H1 (cell line): ENCODE measurements around the gene MYRF. TPM values are rescaled to one million over a fixed set of nuclear protein-coding genes. Genes with fewer than 3 reads are reported as not detected.

Experiments used
- BCL11A ChIP-seq, 2 experiments: IDR thresholded peaks; one replicate each; pipeline ENCODE4 v1.6.1; 2011; ENCODE audit warnings: low read depth in 2 of 2, low read length in 2 of 2, mild to moderate bottlenecking in 2 of 2
- EZH2 ChIP-seq: fragments of 200-600 bp; sonication (generic); IDR thresholded peaks from 2 replicates; pipeline ENCODE4 v1.7.1; 2012; ENCODE audit warnings: low read depth, mild to moderate bottlenecking, moderate library complexity, low read length, inconsistent platforms; ENCODE audit not compliant: severe bottlenecking
- HDAC2 ChIP-seq, 2 experiments: fragments of 300-600 bp in 1 of 2; sonication (generic) in 1 of 2; IDR thresholded peaks; 2 replicates each; pipeline ENCODE4 v1.6.1; 2011 to 2012; ENCODE audit warnings: low read depth in 2 of 2, low read length in 2 of 2, mild to moderate bottlenecking in 2 of 2, moderate library complexity in 2 of 2, borderline replicate concordance in 1 of 2, inconsistent platforms in 1 of 2
- KDM1A ChIP-seq: fragments of 200-600, 300-600 bp; sonication (generic); IDR thresholded peaks from 2 replicates; pipeline ENCODE4 v1.7.1; 2016; ENCODE audit warnings: mild to moderate bottlenecking, low read length, borderline replicate concordance
- MAFK ChIP-seq: IDR thresholded peaks from 2 replicates; pipeline ENCODE4 v1.6.1; 2012; ENCODE audit warnings: low read depth, mild to moderate bottlenecking, improper control_type of control experiment, low read length
- RNF2 ChIP-seq: fragments of 200-900, 300-1000 bp; sonication (generic); IDR thresholded peaks from 2 replicates; pipeline ENCODE4 v1.7.1; 2016; ENCODE audit warnings: borderline replicate concordance, low read depth, mild to moderate bottlenecking, antibody characterized with exemption, low read length; ENCODE audit not compliant: poor library complexity, severe bottlenecking; ENCODE audit errors: missing control alignments
- RXRA ChIP-seq: IDR thresholded peaks from 2 replicates; pipeline ENCODE4 v1.6.1; 2011; ENCODE audit warnings: low read depth, mild to moderate bottlenecking, low read length, moderate library complexity; ENCODE audit not compliant: insufficient read depth
- SAP30 ChIP-seq: fragments of 300-600 bp; sonication (generic); IDR thresholded peaks from 2 replicates; pipeline ENCODE4 v1.7.1; 2012; ENCODE audit warnings: low read length, moderate library complexity, mild to moderate bottlenecking, inconsistent platforms; ENCODE audit not compliant: insufficient read depth, insufficient replicate concordance
- SIRT6 ChIP-seq: IDR thresholded peaks from one replicate; pipeline ENCODE4 v1.7.1; 2012; ENCODE audit warnings: low read length, inconsistent platforms
- SP4 ChIP-seq: IDR thresholded peaks from 2 replicates; pipeline ENCODE4 v1.6.1; 2012; ENCODE audit warnings: low read length, inconsistent platforms
- TCF12 ChIP-seq: IDR thresholded peaks from 2 replicates; pipeline ENCODE4 v1.6.1; 2011; ENCODE audit warnings: low read depth, mild to moderate bottlenecking, low read length
- polyA plus RNA-seq, 7 experiments: library from polyadenylated mRNA; depleted of rRNA in 3 of 7; stranded (reverse) in 5 of 7; unstranded in 2 of 7; fragments of >200 nt in 5 of 7; fragments of 200-250 nt in 2 of 7; gene quantifications; 1 replicate in 5 of 7; 2 replicates in 1 of 7; 4 replicates in 1 of 7; pipeline versions ENCODE4 v1.2.1 to v1.2.3, GENCODE V29; 2011 to 2013; ENCODE audit warnings: missing spikeins in 2 of 7, mixed read lengths in 2 of 7
- total RNA-seq: library from RNA; stranded (reverse); fragmentation: NEBNext Ultra II Directional; extraction: Animal tissue kit (Norgen Biotek cat#: 25700); gene quantifications from 2 replicates; pipeline ENCODE4 v1.2.1, GENCODE V29; 2021
- TF ChIP-seq, protein P1 (sequence below): fragments of 300-600 bp; sonication (generic); IDR thresholded peaks from 2 replicates; pipeline ENCODE4 v1.7.1; 2012; ENCODE audit warnings: low read length, moderate library complexity, mild to moderate bottlenecking, inconsistent platforms; ENCODE audit not compliant: insufficient replicate concordance

The MYRF gene
- total and polyA plus RNA-seq, 2 of the 8 experiments (the other 6 are each of a cell fraction or from before 2014, with no cell fraction given) = 6.0 to 6.1 TPM

GRCh38 chr11:61784506-61784805, 32.0 kb downstream of the MYRF start (continued):
- TF ChIP-seq, protein P1, sequence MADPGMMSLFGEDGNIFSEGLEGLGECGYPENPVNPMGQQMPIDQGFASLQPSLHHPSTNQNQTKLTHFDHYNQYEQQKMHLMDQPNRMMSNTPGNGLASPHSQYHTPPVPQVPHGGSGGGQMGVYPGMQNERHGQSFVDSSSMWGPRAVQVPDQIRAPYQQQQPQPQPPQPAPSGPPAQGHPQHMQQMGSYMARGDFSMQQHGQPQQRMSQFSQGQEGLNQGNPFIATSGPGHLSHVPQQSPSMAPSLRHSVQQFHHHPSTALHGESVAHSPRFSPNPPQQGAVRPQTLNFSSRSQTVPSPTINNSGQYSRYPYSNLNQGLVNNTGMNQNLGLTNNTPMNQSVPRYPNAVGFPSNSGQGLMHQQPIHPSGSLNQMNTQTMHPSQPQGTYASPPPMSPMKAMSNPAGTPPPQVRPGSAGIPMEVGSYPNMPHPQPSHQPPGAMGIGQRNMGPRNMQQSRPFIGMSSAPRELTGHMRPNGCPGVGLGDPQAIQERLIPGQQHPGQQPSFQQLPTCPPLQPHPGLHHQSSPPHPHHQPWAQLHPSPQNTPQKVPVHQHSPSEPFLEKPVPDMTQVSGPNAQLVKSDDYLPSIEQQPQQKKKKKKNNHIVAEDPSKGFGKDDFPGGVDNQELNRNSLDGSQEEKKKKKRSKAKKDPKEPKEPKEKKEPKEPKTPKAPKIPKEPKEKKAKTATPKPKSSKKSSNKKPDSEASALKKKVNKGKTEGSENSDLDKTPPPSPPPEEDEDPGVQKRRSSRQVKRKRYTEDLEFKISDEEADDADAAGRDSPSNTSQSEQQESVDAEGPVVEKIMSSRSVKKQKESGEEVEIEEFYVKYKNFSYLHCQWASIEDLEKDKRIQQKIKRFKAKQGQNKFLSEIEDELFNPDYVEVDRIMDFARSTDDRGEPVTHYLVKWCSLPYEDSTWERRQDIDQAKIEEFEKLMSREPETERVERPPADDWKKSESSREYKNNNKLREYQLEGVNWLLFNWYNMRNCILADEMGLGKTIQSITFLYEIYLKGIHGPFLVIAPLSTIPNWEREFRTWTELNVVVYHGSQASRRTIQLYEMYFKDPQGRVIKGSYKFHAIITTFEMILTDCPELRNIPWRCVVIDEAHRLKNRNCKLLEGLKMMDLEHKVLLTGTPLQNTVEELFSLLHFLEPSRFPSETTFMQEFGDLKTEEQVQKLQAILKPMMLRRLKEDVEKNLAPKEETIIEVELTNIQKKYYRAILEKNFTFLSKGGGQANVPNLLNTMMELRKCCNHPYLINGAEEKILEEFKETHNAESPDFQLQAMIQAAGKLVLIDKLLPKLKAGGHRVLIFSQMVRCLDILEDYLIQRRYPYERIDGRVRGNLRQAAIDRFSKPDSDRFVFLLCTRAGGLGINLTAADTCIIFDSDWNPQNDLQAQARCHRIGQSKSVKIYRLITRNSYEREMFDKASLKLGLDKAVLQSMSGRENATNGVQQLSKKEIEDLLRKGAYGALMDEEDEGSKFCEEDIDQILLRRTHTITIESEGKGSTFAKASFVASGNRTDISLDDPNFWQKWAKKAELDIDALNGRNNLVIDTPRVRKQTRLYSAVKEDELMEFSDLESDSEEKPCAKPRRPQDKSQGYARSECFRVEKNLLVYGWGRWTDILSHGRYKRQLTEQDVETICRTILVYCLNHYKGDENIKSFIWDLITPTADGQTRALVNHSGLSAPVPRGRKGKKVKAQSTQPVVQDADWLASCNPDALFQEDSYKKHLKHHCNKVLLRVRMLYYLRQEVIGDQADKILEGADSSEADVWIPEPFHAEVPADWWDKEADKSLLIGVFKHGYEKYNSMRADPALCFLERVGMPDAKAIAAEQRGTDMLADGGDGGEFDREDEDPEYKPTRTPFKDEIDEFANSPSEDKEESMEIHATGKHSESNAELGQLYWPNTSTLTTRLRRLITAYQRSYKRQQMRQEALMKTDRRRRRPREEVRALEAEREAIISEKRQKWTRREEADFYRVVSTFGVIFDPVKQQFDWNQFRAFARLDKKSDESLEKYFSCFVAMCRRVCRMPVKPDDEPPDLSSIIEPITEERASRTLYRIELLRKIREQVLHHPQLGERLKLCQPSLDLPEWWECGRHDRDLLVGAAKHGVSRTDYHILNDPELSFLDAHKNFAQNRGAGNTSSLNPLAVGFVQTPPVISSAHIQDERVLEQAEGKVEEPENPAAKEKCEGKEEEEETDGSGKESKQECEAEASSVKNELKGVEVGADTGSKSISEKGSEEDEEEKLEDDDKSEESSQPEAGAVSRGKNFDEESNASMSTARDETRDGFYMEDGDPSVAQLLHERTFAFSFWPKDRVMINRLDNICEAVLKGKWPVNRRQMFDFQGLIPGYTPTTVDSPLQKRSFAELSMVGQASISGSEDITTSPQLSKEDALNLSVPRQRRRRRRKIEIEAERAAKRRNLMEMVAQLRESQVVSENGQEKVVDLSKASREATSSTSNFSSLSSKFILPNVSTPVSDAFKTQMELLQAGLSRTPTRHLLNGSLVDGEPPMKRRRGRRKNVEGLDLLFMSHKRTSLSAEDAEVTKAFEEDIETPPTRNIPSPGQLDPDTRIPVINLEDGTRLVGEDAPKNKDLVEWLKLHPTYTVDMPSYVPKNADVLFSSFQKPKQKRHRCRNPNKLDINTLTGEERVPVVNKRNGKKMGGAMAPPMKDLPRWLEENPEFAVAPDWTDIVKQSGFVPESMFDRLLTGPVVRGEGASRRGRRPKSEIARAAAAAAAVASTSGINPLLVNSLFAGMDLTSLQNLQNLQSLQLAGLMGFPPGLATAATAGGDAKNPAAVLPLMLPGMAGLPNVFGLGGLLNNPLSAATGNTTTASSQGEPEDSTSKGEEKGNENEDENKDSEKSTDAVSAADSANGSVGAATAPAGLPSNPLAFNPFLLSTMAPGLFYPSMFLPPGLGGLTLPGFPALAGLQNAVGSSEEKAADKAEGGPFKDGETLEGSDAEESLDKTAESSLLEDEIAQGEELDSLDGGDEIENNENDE = no peak
- TF ChIP-seq RXRA (no peak), RNF2 (no peak), KDM1A (no peak), HDAC2 (IDR thresholded peaks at IDR 0.05; ENCODE audit: borderline replicate concordance in 1 of 2, low read depth in 2 of 2, low read length in 2 of 2) (no peak), BCL11A (IDR thresholded peaks at IDR 0.05; ENCODE audit: low read depth in 2 of 2, low read length in 2 of 2) (no peak), EZH2 (no peak), SIRT6 (no peak), MAFK (no peak), TCF12 (no peak), SP4 (no peak), SAP30 (no peak)
